Stimulated activated naive CD4-positive, alpha-beta T cell (primary cell): Measurements from ENCODE around the gene PRICKLE2.

Experiments
- DNase-seq, 6 experiments: peaks; one replicate each; lab custom pipeline; 2025; lab: John Stamatoyannopoulos, UW

Gene PRICKLE2, protein sequence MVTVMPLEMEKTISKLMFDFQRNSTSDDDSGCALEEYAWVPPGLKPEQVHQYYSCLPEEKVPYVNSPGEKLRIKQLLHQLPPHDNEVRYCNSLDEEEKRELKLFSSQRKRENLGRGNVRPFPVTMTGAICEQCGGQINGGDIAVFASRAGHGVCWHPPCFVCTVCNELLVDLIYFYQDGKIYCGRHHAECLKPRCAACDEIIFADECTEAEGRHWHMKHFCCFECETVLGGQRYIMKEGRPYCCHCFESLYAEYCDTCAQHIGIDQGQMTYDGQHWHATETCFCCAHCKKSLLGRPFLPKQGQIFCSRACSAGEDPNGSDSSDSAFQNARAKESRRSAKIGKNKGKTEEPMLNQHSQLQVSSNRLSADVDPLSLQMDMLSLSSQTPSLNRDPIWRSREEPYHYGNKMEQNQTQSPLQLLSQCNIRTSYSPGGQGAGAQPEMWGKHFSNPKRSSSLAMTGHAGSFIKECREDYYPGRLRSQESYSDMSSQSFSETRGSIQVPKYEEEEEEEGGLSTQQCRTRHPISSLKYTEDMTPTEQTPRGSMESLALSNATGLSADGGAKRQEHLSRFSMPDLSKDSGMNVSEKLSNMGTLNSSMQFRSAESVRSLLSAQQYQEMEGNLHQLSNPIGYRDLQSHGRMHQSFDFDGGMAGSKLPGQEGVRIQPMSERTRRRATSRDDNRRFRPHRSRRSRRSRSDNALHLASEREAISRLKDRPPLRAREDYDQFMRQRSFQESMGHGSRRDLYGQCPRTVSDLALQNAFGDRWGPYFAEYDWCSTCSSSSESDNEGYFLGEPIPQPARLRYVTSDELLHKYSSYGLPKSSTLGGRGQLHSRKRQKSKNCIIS

GRCh38 chr3:64224826-64225610, at the start of gene PRICKLE2:
Gene PRICKLE2, minus strand, starts transcription at chr3:64225466. Its CDS starts 26,539 bp downstream, at chr3:64198927.
- no peak for DNase-seq

- DNase-seq: no peak
Measured at GRCh38 chr3:64272842-64273241, 47.6 kb upstream of the PRICKLE2 start.

DNA sequence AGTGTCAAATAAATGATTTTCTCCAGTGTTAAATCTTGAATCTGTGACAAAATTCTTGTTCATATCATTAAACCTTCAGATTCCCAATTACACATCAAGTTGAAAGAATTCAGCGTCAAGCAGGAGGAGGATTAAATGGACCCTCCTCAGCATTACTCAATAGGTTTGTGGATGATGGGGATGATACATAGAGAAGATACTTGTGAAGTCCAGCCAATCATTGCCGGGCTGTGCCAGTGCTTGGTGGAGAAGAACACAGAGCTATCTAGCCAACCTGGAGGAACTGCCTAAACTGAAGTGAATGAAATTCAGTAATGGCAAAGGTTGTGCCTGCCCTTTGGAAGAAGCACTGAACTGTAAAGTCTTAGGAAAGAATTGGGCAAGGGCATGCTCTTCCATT, 47.0 kb upstream of the PRICKLE2 start:
- DNase-seq: no peak

DNA sequence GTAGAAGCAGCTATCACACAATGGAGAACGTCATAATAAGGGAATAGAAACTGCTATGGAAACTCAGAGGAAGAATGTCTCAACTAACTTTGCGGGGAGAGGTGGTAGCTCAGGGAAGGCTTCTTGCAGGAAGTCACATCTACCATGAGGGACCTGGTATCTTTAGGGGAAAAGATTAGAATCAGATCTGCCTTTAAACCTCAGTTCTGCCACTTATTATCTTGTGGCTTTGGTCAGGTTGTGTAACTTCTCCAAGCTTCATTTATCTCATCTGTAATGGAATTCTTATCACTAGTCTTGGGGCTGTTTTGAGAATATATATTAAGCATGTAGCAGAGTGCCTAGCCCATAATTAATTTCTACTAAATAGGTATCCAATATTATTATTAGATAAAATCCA, 46.4 kb upstream of the PRICKLE2 start:
- DNase-seq: no peak

DNA sequence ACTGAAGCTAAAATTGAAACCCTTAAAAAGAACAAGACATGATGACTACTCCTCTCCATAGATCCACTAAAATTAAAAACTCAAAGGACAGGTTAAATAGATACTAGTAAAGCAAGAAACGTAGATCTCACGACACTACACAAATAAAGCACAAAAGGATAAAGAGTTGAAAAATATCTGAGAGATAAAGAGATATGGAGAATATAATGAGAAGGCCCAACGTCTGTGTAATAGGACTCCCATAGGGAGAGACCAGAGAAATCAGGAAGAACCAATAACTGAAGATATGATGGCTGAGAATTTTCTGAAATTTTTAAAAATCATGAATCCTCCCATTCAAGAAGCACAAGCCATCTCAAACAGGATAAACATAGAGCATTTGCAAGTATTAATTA, 45.6 kb upstream of the PRICKLE2 start:
- no peak for DNase-seq

DNA sequence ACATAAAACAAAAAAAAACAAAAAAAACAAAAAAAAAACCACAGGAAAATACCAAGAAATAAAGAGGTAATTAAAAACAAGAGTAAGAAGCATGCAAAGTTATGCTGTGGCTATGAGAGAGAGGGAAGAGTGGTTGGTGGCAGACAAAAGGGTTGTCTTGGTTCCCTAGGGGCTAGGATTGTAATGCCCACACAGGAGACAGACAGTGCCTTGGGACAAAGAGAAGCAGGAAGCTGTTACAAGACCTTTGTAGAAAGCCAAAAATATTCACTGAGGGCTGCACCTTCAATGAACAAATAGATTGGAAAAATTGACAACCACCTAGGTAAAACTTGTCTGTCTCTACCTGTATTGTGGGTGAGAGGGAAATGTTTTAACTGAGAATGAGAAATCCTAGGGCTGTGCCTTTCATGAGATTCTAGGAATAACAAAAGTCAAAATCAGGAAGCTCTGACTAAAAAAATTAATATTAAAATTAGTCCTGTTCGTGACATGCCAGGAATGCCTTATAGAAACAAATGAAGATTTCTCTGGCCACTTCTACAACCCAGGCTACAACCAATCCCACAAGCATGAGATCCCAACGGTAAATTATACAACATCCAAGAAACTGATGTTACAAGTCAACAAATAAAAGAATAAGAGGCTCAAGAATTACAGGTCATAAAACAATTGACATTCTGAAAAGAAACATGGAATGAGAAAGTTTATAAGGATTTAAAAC, 45.0 kb upstream of the PRICKLE2 start:
- DNase-seq: no peak

GRCh38 chr3:64268926-64269325, 43.7 kb upstream of the PRICKLE2 start:
- no peak for DNase-seq

- no peak for DNase-seq
Measured at GRCh38 chr3:64267721-64268604, 42.7 kb upstream of the PRICKLE2 start.

DNA sequence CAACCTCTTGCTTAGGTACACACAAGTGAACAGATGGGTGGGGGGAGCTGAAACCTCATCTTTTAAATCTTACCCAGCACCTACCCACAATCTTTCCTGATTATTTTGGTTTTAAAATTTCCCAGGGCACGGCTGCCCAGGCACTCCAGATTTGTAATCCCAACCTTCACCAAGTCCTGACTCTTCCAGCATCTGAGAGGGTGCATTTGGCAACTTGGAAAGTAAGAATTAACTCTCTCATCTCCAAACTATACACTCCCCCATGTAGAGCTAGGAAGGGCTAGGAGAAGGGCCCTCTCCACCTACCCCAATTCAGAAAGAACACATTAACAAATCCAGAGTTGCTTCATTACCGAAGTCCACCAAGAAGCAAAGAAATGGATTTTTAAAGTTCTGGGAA, 41.7 kb upstream of the PRICKLE2 start:
- DNase-seq: no peak

- no peak for DNase-seq
Measured at GRCh38 chr3:64266065-64266931, 41.0 kb upstream of the PRICKLE2 start.

- DNase-seq: no peak
Measured at GRCh38 chr3:64265646-64266045, 40.4 kb upstream of the PRICKLE2 start.

DNA sequence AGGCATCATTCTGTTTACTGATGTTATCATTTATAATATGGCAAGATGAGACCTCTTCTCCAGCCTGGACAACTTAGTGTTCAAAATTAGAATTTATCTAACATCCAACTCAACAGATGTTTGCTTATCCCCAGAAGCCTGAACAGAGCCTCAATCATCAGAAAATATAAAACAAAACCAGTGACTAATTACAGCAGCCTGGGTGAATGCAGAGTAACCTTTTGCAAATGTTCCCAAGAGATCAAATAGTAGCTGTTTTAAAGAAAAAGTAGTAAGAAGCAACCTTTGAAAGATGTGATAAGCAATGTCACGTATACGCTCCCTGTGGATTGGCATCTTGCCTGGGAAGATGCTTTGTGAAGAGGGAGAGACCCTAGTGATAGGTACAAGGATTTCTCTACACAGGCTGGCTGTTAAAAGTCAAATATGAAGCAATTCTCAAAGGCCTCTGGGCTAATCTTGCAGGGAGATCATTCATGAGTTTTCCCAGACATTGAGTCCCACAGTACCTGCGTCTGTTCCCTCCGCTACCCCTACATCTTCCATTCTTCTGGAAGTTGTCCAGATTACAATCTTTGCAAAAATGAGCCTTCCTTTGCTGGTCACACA, 39.3 kb upstream of the PRICKLE2 start:
- no peak for DNase-seq

- DNase-seq: no peak
Measured at GRCh38 chr3:64262574-64263114, 37.4 kb upstream of the PRICKLE2 start.

- no peak for DNase-seq
Measured at GRCh38 chr3:64260431-64260830, 35.2 kb upstream of the PRICKLE2 start.

DNA sequence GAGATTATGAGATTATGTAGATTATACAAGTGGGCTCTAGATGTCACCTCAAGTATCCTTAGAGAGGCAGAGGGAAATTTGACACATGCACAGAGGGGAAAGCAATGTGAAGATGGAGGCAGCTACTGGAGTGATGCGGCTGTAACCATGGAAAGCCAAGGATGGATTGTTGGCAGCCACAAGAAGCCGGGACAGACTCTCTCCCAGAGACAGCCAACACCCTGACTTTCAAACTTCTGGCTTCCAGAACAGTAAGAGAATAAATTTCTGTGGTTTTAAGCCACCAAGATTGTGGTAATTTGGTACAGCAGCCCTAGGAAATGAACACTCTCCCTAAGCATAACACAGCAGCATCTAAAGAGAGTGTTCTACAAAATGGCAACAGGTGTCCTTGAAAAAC, 34.4 kb upstream of the PRICKLE2 start:
- DNase-seq: no peak

GRCh38 chr3:64257100-64257755, 32.0 kb upstream of the PRICKLE2 start:
- no peak for DNase-seq

DNA sequence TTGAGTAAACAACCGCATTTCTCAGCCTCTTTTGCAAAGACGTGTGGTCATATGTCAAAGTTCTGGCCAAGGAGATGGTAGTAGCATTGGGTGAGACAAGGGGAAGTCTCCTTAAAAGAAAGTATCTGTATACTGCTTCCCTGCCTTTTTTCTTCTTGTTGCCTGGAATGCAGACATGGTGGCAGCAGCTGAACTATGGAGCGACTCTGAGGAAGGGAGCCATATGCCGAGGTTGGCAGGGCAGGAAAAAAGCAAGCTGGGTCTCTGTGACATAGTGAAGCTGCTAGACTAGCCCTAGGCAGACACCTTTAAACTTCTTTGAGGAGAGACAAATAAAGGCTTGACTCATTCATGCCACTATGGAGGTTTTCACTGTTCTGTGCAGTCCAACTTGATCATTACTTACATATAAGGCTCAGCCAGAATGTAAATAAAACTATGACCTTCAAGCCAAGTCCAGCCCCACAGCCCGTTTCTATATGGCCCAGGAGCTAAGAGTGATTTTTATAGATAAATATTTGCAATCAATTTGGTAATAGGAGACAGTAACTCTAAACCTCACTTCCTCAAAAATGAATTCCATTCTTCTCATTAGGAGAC, 30.6 kb upstream of the PRICKLE2 start:
- DNase-seq: no peak

DNA sequence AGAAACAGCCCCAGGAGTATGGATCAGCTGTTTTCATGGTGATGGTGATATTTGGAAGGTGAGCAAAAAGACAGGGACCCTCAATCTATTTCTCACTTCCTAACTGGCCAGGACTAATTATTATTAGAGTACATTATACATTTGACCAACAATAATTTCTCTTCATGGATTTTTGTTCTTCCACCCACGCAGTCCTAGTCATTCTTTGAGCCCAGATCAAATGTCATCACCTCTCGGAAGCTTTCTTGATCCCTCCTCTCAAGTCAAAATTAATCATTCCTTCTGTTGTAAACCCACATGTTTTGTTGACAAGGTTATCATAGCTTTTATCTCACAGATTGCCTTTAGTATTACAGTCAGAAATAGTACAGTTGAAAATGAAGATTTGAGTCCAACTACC, 29.2 kb upstream of the PRICKLE2 start:
- DNase-seq: no peak
